Myocyte (in vitro differentiated cells): ENCODE measurements around the gene RNASEH2B. TPM values are rescaled to one million over a fixed set of nuclear protein-coding genes. Genes with fewer than 3 reads are reported as not detected.

Experiments
- DNase-seq: peaks from one replicate; pipeline ENCODE4 v3.0.0-alpha.2; 2012; ENCODE audit warnings: low read depth
- polyA plus RNA-seq: library from polyadenylated mRNA; unstranded; fragments of >200 nt; gene quantifications from one replicate; pipeline ENCODE4 v1.2.1, GENCODE V29; 2012; ENCODE audit warnings: missing spikeins
- total RNA-seq: library from RNA; depleted of rRNA; stranded (reverse); fragments of >200 nt; gene quantifications from 2 replicates; pipeline ENCODE4 v1.2.3, GENCODE V29; 2014

Gene RNASEH2B
- total RNA-seq, result 32.3 and 43.6 TPM in 2 replicates
- 21.9 TPM for polyA plus RNA-seq

- DNase-seq, result peak; percentile 79
Measured at GRCh38 chr13:50909605-50910484, at the start of gene RNASEH2B. Gene RNASEH2B (plus strand): TSS chr13:50909791. CDS start chr13:50910077, 286 bp downstream.

GRCh38 chr13:50864492-50864891, 45.1 kb upstream of the RNASEH2B start:
- DNase-seq, result no peak

- DNase-seq, result no peak
Measured at GRCh38 chr13:50866817-50867636, 42.6 kb upstream of the RNASEH2B start.

- no peak for DNase-seq
Measured at GRCh38 chr13:50867637-50867945, 42.0 kb upstream of the RNASEH2B start.

GRCh38 chr13:50871405-50871804, 38.2 kb upstream of the RNASEH2B start:
- no peak for DNase-seq

- no peak for DNase-seq
Measured at GRCh38 chr13:50873467-50873866, 36.1 kb upstream of the RNASEH2B start.

- DNase-seq, result no peak
Measured at GRCh38 chr13:50873991-50874390, 35.6 kb upstream of the RNASEH2B start.

- no peak for DNase-seq
Measured at GRCh38 chr13:50882816-50883435, 26.7 kb upstream of the RNASEH2B start.

GRCh38 chr13:50883728-50884127, 25.9 kb upstream of the RNASEH2B start:
- DNase-seq, result no peak

GRCh38 chr13:50884265-50884664, 25.3 kb upstream of the RNASEH2B start:
- no peak for DNase-seq

GRCh38 chr13:50887151-50887550, 22.4 kb upstream of the RNASEH2B start:
- no peak for DNase-seq

- no peak for DNase-seq
Measured at GRCh38 chr13:50888362-50888761, 21.2 kb upstream of the RNASEH2B start.

- DNase-seq, result no peak
Measured at GRCh38 chr13:50889317-50889716, 20.3 kb upstream of the RNASEH2B start.

GRCh38 chr13:50891206-50891605, 18.4 kb upstream of the RNASEH2B start:
- peak; percentile 40 for DNase-seq

GRCh38 chr13:50892210-50892944, 17.2 kb upstream of the RNASEH2B start:
- DNase-seq, result no peak

GRCh38 chr13:50893211-50893852, 16.3 kb upstream of the RNASEH2B start:
- DNase-seq, result peak; percentile 59

- DNase-seq, result no peak
Measured at GRCh38 chr13:50894012-50894411, 15.6 kb upstream of the RNASEH2B start.

- no peak for DNase-seq
Measured at GRCh38 chr13:50894504-50894903, 15.1 kb upstream of the RNASEH2B start.

GRCh38 chr13:50898338-50898737, 11.3 kb upstream of the RNASEH2B start:
- no peak for DNase-seq

- no peak for DNase-seq
Measured at GRCh38 chr13:50901701-50902100, 7.9 kb upstream of the RNASEH2B start.

GRCh38 chr13:50905256-50905655, 4.3 kb upstream of the RNASEH2B start:
- DNase-seq, result no peak
